NCI-H226 (cell line): ENCODE data around the gene ZNF692.
"Not testable (repeated sequence)": the region's sequence is repeated elsewhere in the genome, so short reads cannot be mapped to it uniquely, and the experiment has no call there.

ENCODE experiments used
- DNase-seq: peaks from one replicate; pipeline ENCODE4 v3.0.0-alpha.2; 2015

Gene ZNF692

GRCh38 chr1:248848602-248849001 lies 10.3 kb downstream of the ZNF692 start:
- DNase-seq: no peak

GRCh38 chr1:248847956-248848561 lies 10.8 kb downstream of the ZNF692 start:
- DNase-seq: no peak

GRCh38 chr1:248847181-248847955 lies 11.5 kb downstream of the ZNF692 start:
- no peak for DNase-seq

GRCh38 chr1:248844526-248844925 lies 14.4 kb downstream of the ZNF692 start:
- DNase-seq: no peak

GRCh38 chr1:248843687-248844086 lies 15.2 kb downstream of the ZNF692 start:
- DNase-seq: no peak

GRCh38 chr1:248842781-248843331 lies 16.0 kb downstream of the ZNF692 start:
- DNase-seq: no peak

GRCh38 chr1:248841702-248842395 lies 17.0 kb downstream of the ZNF692 start:
- no peak for DNase-seq

GRCh38 chr1:248840946-248841345 lies 17.9 kb downstream of the ZNF692 start:
- DNase-seq: no peak

- DNase-seq: no peak
Measured at GRCh38 chr1:248839168-248839555, 19.7 kb downstream of the ZNF692 start.

- DNase-seq: peak; percentile 85
Measured at GRCh38 chr1:248838357-248839167, 20.3 kb downstream of the ZNF692 start.

GRCh38 chr1:248837781-248838356 lies 21.0 kb downstream of the ZNF692 start, which contains the start of gene ZNF672:
Gene ZNF672, plus strand, starts transcription at chr1:248838224. Its CDS starts 9,051 bp downstream, at chr1:248847275.
- DNase-seq: peak; percentile 97

GRCh38 chr1:248837045-248837780 lies 21.7 kb downstream of the ZNF692 start:
- no peak for DNase-seq

GRCh38 chr1:248834343-248834940 lies 24.4 kb downstream of the ZNF692 start:
- DNase-seq: no peak

- DNase-seq: no peak
Measured at GRCh38 chr1:248831842-248832241, 27.0 kb downstream of the ZNF692 start.

GRCh38 chr1:248830718-248831017 lies 28.2 kb downstream of the ZNF692 start:
- not testable (repeated sequence) for DNase-seq

GRCh38 chr1:248828845-248829244 lies 30.0 kb downstream of the ZNF692 start:
- peak; percentile 98 for DNase-seq

- DNase-seq: peak; percentile 96
Measured at GRCh38 chr1:248825909-248826760, 32.8 kb downstream of the ZNF692 start, which contains the start of gene SH3BP5L. Gene SH3BP5L, minus strand, starts transcription at chr1:248825915. Its CDS starts 980 bp downstream, at chr1:248824935.

- no peak for DNase-seq
Measured at GRCh38 chr1:248825573-248825908, 33.3 kb downstream of the ZNF692 start.

- no peak for DNase-seq
Measured at GRCh38 chr1:248825136-248825535, 33.7 kb downstream of the ZNF692 start.

- no peak for DNase-seq
Measured at GRCh38 chr1:248824701-248825100, 34.2 kb downstream of the ZNF692 start.
